WI38 (cell line): ENCODE measurements around the gene RPS3A.
A peak's percentile ranks its signal among the peaks of the same experiment; 100 is the strongest.
"Not testable (repeated sequence)": the region's sequence is repeated elsewhere in the genome, so short reads cannot be mapped to it uniquely, and the experiment has no call there.

ENCODE experiments used
- H3K4me3 ChIP-seq: 2 replicates; pipeline ENCODE4 v1.5.1; 2011; ENCODE audit warnings: low read depth, mild to moderate bottlenecking, control low read depth, low read length
- TF ChIP-seq, protein P1 (sequence below): IDR thresholded peaks from 2 replicates; pipeline ENCODE4 v1.5.1; 2012; ENCODE audit warnings: low read depth, mild to moderate bottlenecking, control low read depth, low read length

The RPS3A gene

DNA sequence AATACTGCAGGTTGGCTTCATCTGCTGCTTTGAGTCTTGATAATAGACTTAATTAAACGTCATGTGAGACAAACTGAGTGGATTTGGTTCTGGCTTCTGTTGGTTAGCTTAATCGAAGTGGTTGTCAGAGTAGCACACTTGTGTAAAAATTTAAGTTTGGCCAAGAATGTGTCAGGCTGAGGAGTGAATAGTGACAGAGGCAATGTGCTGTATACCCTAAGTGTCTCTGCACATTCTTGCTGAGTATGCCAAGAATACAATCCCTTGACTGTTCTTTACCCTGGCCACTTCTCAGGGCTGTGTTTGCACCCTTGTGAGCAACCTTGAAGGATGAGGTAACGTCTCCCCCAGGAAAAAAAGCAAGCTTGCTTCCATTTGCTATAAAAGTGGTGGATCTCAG, 14.9 kb downstream of the RPS3A start:
- H3K4me3 ChIP-seq = no peak overlapping the region
- TF ChIP-seq, protein P1, sequence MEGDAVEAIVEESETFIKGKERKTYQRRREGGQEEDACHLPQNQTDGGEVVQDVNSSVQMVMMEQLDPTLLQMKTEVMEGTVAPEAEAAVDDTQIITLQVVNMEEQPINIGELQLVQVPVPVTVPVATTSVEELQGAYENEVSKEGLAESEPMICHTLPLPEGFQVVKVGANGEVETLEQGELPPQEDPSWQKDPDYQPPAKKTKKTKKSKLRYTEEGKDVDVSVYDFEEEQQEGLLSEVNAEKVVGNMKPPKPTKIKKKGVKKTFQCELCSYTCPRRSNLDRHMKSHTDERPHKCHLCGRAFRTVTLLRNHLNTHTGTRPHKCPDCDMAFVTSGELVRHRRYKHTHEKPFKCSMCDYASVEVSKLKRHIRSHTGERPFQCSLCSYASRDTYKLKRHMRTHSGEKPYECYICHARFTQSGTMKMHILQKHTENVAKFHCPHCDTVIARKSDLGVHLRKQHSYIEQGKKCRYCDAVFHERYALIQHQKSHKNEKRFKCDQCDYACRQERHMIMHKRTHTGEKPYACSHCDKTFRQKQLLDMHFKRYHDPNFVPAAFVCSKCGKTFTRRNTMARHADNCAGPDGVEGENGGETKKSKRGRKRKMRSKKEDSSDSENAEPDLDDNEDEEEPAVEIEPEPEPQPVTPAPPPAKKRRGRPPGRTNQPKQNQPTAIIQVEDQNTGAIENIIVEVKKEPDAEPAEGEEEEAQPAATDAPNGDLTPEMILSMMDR = no peak

DNA sequence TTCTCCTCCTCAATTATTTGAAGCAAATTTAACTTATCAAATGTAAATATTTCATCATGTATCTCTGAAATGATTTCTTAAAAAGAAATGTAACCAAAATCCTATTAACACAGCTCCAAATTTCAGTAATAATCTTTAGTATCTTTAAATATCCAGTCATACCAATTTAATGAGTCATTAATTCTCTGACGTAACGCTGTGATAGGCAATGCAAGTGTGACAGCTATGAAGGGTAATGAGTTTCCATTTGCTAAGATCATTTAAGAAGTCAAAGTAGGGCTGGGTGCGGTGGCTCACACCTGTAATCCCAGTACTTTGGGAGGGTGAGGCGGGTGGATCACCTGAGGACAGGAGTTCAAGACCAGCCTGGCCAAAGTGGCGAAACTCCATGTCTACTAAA, 15.6 kb downstream of the RPS3A start:
- H3K4me3 ChIP-seq = no peak overlapping the region
- TF ChIP-seq, protein P1 = no peak

DNA sequence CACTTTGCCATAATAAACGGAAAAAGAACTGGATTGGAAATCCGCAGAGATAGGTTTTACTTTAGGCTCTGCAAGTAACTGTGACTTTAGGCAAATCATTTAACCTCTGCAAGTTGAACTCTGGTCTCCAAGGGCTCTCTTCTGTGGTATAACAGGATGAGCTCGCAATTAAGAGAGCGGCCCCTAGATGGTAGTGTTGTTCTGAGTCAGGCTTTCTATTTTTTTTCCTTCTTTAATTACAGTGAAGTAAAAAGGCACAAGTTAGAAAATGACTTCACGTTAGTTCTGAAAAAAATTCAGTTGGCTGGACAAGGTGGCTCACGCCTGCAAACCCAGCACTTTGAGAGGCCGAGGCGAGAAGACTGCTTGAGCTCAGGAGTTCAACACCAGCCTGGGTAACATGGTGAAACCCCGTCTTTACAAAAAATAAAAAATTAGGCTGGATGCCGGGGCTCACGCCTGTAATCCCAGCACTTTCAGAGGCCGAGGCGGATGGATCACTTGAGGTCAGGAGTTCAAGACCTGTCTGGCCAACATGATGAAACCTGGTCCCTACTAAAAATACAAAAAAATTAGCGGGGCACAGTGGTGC, 18.0 kb downstream of the RPS3A start:
- H3K4me3 ChIP-seq = no peak overlapping the region
- TF ChIP-seq, protein P1 = peak; percentile 57; the same call in 1 of the 2 replicates

DNA sequence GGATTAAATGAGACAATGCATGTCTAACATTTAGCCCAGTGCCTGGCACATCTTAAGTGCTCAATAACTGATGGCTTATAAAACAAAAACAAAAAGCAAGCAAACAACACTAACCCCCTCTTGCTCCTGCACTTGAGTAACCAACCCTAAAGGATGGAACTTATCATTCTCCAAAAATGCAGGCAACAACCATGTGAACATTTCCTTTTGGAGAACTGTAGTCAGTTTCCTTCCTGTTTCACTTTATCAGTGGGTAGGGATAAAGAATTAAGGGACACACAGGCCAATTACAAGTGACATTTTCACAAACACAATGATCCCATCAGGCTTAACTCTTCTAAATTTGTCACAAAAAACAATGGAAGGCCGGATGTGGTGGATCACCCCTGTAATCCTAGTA, 30.4 kb downstream of the RPS3A start:
- TF ChIP-seq, protein P1 = no peak
- no peak overlapping the region for H3K4me3 ChIP-seq

DNA sequence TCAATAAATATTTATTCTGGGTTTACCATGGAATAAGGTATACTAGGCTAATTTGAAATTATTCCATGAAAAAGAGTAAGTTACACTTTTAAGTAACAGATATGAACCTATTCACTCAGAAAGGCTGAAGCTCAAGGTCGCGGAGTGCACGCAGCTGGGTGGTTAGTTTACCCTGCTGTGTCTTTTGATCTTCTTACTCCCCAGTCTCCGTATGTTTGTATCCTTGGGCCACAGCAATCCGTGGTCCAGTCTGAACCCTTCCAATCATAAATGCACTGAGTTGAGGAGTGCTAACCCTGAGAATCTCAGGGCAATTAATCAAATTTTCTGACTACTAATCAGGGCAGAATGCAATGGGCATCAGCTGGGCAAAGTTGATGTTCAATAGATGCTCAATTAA, 33.9 kb downstream of the RPS3A start:
- no peak overlapping the region for H3K4me3 ChIP-seq
- TF ChIP-seq, protein P1 = no peak

DNA sequence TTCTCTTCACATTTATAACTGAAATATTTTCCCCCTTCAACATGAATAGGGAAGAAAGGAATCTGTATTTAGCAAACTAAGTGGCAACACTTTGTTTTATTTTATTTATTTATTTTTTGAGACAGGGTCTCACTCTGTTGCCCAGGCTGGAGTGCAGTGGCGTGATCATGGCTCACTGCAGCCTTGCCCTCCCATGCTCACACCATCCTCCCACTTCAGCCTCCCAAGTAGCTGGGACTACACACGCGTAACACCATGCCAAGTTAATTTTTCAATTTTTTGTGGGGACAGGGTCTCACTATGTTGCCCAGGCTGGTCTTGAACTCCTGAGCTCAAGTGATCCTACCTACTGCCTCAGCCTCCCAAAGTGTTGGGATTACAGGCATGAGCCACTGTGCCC, 36.6 kb downstream of the RPS3A start:
- H3K4me3 ChIP-seq = not testable (repeated sequence)

DNA sequence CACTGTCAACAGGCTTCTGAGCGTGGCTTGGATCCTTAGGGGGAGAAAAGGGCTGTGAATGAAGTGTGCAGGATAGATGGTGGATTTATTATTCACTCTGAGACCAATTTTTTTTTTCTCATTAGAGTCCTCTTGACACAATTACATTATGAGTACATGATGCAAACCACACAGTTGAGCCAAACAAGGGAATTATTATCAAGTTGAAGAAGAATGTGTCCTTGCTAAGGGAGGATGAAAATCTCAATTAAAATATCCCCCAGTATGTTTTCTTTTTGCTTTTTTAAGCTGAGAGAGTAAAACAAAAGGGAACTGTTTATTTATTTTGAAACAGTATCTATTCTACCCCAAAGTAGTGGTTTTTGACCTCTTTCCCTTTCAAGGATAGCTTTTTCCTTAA, 40.4 kb downstream of the RPS3A start:
- TF ChIP-seq, protein P1 = no peak
- H3K4me3 ChIP-seq = no peak overlapping the region

DNA sequence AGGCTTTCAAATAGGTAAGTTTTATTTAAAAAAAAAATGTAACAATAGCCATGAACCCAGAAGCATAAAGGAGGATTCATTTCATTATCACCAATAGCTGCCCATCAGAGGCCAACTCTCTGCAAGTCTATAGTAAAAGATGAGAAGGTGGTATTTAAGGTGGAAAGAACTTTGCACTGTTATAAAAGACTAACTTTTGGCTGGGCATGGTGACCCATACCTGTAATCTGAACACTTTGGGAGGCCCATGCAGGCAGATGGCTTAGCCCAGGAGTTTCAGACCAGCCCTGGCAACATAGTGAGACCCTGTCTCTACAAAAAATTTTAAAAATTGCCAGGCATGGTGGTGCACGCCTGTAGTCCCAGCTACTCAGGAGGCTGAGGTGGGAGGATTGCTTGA, 43.3 kb downstream of the RPS3A start:
- TF ChIP-seq, protein P1 = no peak
- H3K4me3 ChIP-seq = no peak overlapping the region
